GM12864 (cell line): ENCODE measurements around the gene VANGL2.

Experiments used
- DNase-seq: peaks from one replicate; pipeline ENCODE4 v3.0.0-alpha.2; 2011; ENCODE audit warnings: low read depth
- H3K4me3 ChIP-seq: 2 replicates; pipeline ENCODE4 v1.5.1; 2011; ENCODE audit warnings: mild to moderate bottlenecking, low read depth, low read length, control low read depth
- TF ChIP-seq, protein P1 (sequence below): IDR thresholded peaks from 2 replicates; pipeline ENCODE4 v1.5.1; 2011; ENCODE audit warnings: low read depth, mild to moderate bottlenecking, moderate library complexity, low read length, control low read depth, inconsistent platforms; ENCODE audit errors: missing control alignments

The VANGL2 gene

DNA sequence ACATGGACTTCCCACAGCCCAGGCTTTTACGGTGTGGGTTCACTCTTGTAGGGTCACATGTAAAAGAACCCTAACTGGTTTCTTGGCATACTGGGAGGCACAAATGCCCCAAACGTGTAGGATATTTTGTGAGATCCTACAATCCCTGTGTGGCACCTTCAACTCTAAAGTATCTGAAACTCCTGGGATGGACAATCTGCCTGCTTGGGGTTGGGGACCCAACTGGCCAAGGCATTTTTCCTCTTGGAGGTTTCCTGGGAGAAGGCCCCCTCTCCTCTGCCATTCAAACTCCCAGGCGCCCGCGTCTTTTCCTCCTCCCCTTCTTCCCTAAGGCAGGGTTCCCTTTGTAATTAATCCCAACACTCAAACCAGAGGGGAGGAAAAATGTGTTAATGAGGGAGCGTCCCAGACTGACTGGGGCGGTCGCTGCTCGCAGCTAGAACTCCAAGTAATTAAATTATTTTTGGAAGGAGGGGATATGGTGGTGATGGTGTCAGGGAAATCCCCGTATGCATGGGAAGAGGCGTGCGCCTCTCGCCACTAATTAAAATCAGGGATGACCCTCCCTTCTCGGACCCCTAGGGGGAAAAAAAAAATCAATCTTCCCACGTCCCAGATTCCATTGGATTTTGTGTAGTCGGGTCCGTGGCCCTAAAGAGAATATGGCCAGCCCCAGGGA, 681 bp upstream of the VANGL2 start:
- TF ChIP-seq, protein P1, sequence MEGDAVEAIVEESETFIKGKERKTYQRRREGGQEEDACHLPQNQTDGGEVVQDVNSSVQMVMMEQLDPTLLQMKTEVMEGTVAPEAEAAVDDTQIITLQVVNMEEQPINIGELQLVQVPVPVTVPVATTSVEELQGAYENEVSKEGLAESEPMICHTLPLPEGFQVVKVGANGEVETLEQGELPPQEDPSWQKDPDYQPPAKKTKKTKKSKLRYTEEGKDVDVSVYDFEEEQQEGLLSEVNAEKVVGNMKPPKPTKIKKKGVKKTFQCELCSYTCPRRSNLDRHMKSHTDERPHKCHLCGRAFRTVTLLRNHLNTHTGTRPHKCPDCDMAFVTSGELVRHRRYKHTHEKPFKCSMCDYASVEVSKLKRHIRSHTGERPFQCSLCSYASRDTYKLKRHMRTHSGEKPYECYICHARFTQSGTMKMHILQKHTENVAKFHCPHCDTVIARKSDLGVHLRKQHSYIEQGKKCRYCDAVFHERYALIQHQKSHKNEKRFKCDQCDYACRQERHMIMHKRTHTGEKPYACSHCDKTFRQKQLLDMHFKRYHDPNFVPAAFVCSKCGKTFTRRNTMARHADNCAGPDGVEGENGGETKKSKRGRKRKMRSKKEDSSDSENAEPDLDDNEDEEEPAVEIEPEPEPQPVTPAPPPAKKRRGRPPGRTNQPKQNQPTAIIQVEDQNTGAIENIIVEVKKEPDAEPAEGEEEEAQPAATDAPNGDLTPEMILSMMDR = no peak
- DNase-seq = no peak
- H3K4me3 ChIP-seq = no peak overlapping the region

DNA sequence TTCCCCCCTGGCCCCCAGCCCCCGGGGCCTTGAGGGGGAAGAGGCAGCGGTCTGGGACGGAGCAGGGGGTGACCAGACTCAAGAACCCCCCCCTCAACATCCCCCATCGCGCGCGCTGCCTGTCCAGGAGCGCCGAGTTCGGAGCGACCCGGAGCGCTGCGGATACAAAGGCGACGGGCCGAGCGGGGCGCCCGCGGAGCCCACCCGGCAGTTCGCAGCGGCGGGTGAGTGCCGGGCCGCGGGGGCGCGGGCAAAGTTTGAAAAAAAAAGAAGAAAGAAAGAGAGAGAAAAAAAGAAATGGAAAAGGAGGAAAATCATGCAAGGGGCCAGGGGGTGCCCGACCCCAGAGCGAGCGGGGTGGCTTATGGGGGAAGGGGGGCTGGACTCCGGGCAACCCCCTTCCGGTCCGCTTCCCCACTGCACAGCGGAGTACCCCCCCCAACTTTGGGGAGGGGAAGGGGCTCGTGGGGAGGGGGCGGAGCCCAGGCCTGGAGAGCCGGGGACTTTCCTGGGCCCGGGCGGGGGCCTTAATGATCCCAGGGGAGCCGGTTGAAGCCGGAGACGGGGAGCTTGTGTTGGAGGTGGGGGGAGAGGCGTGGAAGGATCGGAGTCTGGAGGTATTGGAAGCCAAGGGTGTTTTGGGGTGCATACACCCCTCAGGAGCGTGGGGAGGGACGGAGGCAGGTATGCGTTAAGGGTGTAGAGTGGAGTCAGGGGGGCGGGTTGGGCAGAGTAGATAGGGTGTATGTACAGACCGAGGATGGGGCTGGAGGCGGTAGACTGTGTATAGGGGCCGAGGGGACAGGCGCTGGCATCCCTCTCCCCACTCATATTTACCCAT, 502 bp downstream of the VANGL2 start:
- TF ChIP-seq, protein P1 = no peak
- no peak for DNase-seq

DNA sequence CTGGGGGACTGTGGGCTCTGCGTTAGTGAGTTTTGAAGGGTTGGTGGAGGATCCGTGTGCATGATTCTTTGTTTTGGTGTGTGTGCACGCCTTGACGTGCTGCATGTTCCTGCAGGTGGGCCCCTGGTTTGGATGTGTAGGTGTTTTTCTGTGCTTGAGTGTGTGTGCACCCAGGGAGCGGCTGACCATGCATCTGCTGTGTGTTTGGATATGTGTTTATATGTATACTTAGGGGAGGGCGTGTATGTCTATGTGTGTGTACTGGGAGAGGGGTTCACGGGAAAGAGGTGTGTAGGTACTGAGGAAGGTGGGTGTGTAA, 1.1 kb downstream of the VANGL2 start:
- no peak for DNase-seq
- no peak overlapping the region for H3K4me3 ChIP-seq
- TF ChIP-seq, protein P1 = no peak

More for the DNA sequence above, 502 bp downstream of the VANGL2 start:
- H3K4me3 ChIP-seq = peak overlapping the region; percentile 26; the same call in 1 of the 2 replicates

DNA sequence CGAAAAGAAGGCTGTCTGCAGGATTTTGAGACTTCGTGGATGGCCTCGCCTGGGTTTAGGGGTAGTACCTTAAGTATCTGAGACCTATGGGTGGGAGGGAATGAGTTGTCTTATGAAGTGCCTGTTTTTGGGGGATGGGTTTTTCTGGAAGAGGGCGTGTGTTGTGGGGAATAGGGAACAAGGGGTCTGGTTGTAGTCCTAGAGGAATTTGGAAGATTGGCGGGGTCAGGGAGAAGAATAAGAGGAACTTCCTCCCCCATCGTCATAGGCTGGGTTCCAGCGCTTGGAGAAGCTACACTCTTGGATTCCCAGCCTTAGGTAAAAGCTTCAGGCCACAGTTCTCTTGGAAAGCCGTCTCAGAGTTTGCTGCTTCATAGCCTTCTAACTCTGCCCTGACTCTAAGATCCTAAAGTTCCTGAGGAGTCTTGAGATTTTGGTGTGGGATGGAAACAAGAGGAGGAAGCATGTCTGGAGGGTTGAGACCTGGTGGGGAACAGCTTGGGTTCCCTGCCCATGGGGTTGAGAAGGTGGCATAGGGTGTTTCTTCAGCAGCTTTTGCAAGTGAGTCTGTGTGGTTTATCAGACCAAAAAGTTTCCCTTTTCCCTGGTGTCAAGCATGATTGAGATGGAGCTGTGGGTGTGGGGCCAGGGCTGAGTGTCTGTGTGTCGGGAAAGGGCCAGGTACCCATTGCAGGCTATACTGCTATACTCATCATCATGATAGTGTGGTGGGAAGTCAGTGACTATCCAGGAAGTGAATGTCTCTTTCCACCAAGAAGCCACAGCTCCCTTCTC, 1.8 kb downstream of the VANGL2 start:
- no peak for DNase-seq
- TF ChIP-seq, protein P1 = no peak
- H3K4me3 ChIP-seq = no peak overlapping the region

DNA sequence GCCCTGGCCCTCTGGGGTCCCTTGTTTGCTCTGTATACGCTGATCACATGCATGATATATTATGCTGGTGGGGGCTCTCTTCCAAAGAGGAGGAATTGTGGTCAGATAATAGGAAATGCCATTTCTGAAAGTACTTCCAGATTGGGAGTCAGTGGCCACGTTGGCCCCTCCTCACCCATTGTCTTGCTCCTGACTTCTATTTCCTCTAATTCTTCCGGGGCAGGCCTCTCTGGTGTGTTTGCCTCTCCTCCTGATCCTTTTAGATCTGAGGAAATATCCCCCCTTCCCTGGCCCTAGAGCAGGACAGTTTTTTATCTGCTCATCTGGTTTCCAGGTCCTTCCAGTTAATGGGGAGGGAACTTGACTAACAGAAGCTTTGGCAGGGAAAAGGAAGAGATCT, 2.9 kb downstream of the VANGL2 start:
- H3K4me3 ChIP-seq = no peak overlapping the region
- TF ChIP-seq, protein P1 = no peak
- DNase-seq = no peak

DNA sequence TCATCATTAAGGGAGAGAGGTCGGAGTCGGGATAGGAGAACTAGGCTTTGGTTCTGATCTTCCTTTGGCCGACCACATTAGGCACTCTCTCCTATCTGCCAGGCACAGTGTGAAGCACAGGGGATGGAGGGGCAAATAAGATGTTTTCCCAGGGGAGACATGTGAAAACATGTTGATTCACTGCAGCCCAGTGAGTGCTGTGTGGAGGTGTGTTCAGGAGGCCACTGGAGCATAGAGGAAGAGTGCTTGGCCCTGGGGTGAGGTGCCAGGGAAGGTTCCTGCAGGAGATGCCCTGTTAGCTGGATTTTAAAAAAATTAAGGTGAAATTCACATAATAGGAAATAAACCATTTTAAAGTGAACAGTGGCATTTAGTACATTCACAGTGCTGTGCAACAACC, 3.7 kb downstream of the VANGL2 start:
- H3K4me3 ChIP-seq = no peak overlapping the region
- TF ChIP-seq, protein P1 = no peak
- DNase-seq = no peak
